ENCODE results near the gene CYP2C18.
"Not testable (repeated sequence)": the region's sequence is repeated elsewhere in the genome, so short reads cannot be mapped to it uniquely, and the experiment has no call there.

The CYP2C18 gene

DNA sequence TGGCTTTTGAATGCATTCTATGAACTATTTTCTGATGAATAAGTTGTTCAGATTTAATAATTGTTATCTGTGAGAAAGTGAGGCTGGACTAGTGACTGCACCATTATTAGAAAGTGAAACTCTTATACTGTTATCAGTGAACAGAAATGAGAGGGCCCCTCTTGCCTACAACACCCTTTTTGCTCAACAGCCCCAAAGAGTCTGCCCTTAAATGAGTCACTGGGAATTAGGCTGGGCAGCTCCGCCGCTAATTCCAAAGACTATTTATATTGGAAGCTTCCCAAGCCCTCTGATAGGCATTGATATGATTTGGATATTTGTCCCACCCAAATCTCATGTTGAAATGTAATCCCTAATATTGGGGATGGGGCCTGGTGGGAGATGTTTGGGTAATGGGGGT is 7.0 kb upstream of the CYP2C18 start:
- Histone ChIP-seq H3K4me3 (ENCODE audit: low read length) (no peak overlapping the region), H3K4me1 (ENCODE audit: control insufficient read depth, insufficient read depth, low read length) (peaks cover 5% of the 10 kb centered on the region), H3K9ac (ENCODE audit: low read length) (no peak overlapping the region), H3K27me3 (replicated peaks; ENCODE audit: control insufficient read depth, insufficient read depth, low read length) (no peaks in the 10 kb centered on the region), H3K9me3 (ENCODE audit: control insufficient read depth, low read length) (no peaks in the 10 kb centered on the region), H3K36me3 (ENCODE audit: control insufficient read depth, insufficient read depth, low read length, severe bottlenecking) (no peaks in the 10 kb centered on the region)
- DNase-seq (ENCODE audit: low read depth) = no peak

- no peak overlapping the region for H3K4me3 ChIP-seq (ENCODE audit: low read length)
- no peaks in the 10 kb centered on the region for H3K9me3 ChIP-seq (ENCODE audit: control insufficient read depth, low read length)
- H3K36me3 ChIP-seq (ENCODE audit: control insufficient read depth, insufficient read depth, low read length, severe bottlenecking) = no peaks in the 10 kb centered on the region
- no peaks in the 10 kb centered on the region for H3K27me3 ChIP-seq (replicated peaks; ENCODE audit: control insufficient read depth, insufficient read depth, low read length)
- no peak overlapping the region for H3K9ac ChIP-seq (ENCODE audit: low read length)
- H3K4me1 ChIP-seq (ENCODE audit: control insufficient read depth, insufficient read depth, low read length) = peaks cover 5% of the 10 kb centered on the region
- no peak for DNase-seq (ENCODE audit: low read depth)
Observed at GRCh38 chr10:94677691-94678090, 5.8 kb upstream of the CYP2C18 start.

- H3K36me3 ChIP-seq (ENCODE audit: control insufficient read depth, insufficient read depth, low read length, severe bottlenecking) = no peaks in the 10 kb centered on the region
- no peak overlapping the region for H3K9ac ChIP-seq (ENCODE audit: low read length)
Observed at GRCh38 chr10:94678475-94678874, 5.1 kb upstream of the CYP2C18 start.

DNA sequence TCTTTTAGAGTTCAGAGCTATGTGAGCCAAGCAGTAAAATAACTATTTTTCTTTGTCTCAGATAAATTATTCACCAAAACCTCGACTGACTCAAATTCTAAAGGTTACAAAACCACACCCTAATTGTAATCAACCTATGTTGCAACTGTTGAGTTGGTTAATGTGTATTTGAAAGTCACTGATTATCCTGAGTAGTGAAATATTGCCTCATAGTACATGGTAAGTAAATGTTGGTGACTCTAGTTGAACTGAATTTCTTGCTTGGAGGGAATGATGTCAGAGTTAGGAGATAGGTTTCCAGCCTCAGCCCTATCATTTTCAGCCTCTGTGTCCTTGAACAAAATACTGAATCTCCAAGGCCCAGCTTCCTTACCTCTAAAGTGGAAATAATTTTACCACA is 3.0 kb upstream of the CYP2C18 start:
- H3K9ac ChIP-seq (ENCODE audit: low read length) = no peak overlapping the region
- H3K36me3 ChIP-seq (ENCODE audit: control insufficient read depth, insufficient read depth, low read length, severe bottlenecking) = no peaks in the 10 kb centered on the region
- H3K27me3 ChIP-seq (replicated peaks; ENCODE audit: control insufficient read depth, insufficient read depth, low read length) = no peaks in the 10 kb centered on the region
- no peak overlapping the region for H3K4me3 ChIP-seq (ENCODE audit: low read length)
- DNase-seq (ENCODE audit: low read depth) = peak; percentile 1
- peaks cover 6% of the 10 kb centered on the region for H3K9me3 ChIP-seq (ENCODE audit: control insufficient read depth, low read length)
- H3K4me1 ChIP-seq (ENCODE audit: control insufficient read depth, insufficient read depth, low read length) = peaks cover 5% of the 10 kb centered on the region

More at GRCh38 chr10:94678475-94678874, 5.1 kb upstream of the CYP2C18 start:
- Histone ChIP-seq H3K9me3 (ENCODE audit: control insufficient read depth, low read length) (no peaks in the 10 kb centered on the region), H3K27me3 (replicated peaks; ENCODE audit: control insufficient read depth, insufficient read depth, low read length) (no peaks in the 10 kb centered on the region), H3K4me3 (ENCODE audit: low read length) (no peak overlapping the region), H3K4me1 (ENCODE audit: control insufficient read depth, insufficient read depth, low read length) (peaks cover 5% of the 10 kb centered on the region)
- DNase-seq (ENCODE audit: low read depth) = no peak

DNA sequence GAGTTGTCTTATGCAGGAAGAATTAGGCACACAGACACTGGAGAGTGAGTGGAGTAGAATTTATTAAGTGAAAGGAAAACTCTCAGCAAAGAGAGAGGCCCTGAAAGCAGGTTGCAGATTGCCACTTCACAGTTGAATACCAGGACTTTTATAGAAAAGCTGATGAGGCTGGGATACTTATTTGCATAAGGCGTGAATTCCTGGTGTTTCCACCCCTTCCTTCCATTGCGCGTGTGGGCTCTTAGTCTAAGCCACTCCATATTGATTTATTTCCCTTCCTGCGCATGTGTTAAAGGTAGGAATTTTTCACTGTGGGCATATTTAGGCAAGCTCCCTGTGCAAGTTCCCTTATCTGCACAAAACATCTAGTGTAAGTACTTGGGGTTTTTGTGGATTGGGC is 893 bp upstream of the CYP2C18 start:
- not testable (repeated sequence) for H3K4me3 ChIP-seq (ENCODE audit: low read length); H3K27me3 ChIP-seq (replicated peaks; ENCODE audit: control insufficient read depth, insufficient read depth, low read length); H3K36me3 ChIP-seq (ENCODE audit: control insufficient read depth, insufficient read depth, low read length, severe bottlenecking); H3K4me1 ChIP-seq (ENCODE audit: control insufficient read depth, insufficient read depth, low read length); H3K9ac ChIP-seq (ENCODE audit: low read length); DNase-seq (ENCODE audit: low read depth)
- H3K9me3 ChIP-seq (ENCODE audit: control insufficient read depth, low read length) = peaks cover 11% of the 10 kb centered on the region

GRCh38 chr10:94687625-94688248 is 4.2 kb downstream of the CYP2C18 start:
- Histone ChIP-seq H3K9me3 (ENCODE audit: control insufficient read depth, low read length) (peaks cover 17% of the 10 kb centered on the region), H3K4me3 (ENCODE audit: low read length) (no peak overlapping the region), H3K9ac (ENCODE audit: low read length) (no peak overlapping the region), H3K36me3 (ENCODE audit: control insufficient read depth, insufficient read depth, low read length, severe bottlenecking) (no peaks in the 10 kb centered on the region), H3K27me3 (replicated peaks; ENCODE audit: control insufficient read depth, insufficient read depth, low read length) (no peaks in the 10 kb centered on the region), H3K4me1 (ENCODE audit: control insufficient read depth, insufficient read depth, low read length) (no peaks in the 10 kb centered on the region)
- no peak for DNase-seq (ENCODE audit: low read depth)

GRCh38 chr10:94706089-94706488 is 22.6 kb downstream of the CYP2C18 start:
- peaks cover 24% of the 10 kb centered on the region for H3K9me3 ChIP-seq (ENCODE audit: control insufficient read depth, low read length)
- no peaks in the 10 kb centered on the region for H3K27me3 ChIP-seq (replicated peaks; ENCODE audit: control insufficient read depth, insufficient read depth, low read length)
- H3K9ac ChIP-seq (ENCODE audit: low read length) = no peak overlapping the region
- no peaks in the 10 kb centered on the region for H3K36me3 ChIP-seq (ENCODE audit: control insufficient read depth, insufficient read depth, low read length, severe bottlenecking)
- no peak overlapping the region for H3K4me3 ChIP-seq (ENCODE audit: low read length)
- H3K4me1 ChIP-seq (ENCODE audit: control insufficient read depth, insufficient read depth, low read length) = no peaks in the 10 kb centered on the region
- no peak for DNase-seq (ENCODE audit: low read depth)

GRCh38 chr10:94710578-94710977 is 27.0 kb downstream of the CYP2C18 start:
- H3K27me3 ChIP-seq (replicated peaks; ENCODE audit: control insufficient read depth, insufficient read depth, low read length) = no peaks in the 10 kb centered on the region
- no peak for DNase-seq (ENCODE audit: low read depth)
- H3K9me3 ChIP-seq (ENCODE audit: control insufficient read depth, low read length) = peaks cover 25% of the 10 kb centered on the region
- no peak overlapping the region for H3K9ac ChIP-seq (ENCODE audit: low read length)
- no peaks in the 10 kb centered on the region for H3K36me3 ChIP-seq (ENCODE audit: control insufficient read depth, insufficient read depth, low read length, severe bottlenecking)
- H3K4me1 ChIP-seq (ENCODE audit: control insufficient read depth, insufficient read depth, low read length) = no peaks in the 10 kb centered on the region
- no peak overlapping the region for H3K4me3 ChIP-seq (ENCODE audit: low read length)

DNA sequence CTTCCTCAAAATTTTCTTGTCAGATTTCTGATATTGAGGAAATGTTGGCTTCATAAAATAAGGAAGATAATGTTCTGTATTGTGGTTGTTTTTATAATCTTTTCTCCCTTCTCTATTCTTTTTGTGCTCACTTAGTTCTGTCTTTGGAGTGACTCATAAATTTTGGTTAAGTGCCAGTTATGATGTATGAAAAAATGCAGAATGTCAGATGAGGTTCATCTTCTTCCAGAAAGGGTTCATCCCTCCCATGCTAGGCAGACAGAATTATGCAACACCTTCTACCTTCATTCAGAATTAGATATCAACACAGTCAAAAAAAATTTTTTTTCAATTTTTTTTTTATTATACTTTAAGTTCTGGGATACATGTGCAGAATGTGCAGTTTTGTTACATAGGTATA is 42.3 kb downstream of the CYP2C18 start:
- H3K27me3 ChIP-seq (replicated peaks; ENCODE audit: control insufficient read depth, insufficient read depth, low read length) = no peaks in the 10 kb centered on the region

DNA sequence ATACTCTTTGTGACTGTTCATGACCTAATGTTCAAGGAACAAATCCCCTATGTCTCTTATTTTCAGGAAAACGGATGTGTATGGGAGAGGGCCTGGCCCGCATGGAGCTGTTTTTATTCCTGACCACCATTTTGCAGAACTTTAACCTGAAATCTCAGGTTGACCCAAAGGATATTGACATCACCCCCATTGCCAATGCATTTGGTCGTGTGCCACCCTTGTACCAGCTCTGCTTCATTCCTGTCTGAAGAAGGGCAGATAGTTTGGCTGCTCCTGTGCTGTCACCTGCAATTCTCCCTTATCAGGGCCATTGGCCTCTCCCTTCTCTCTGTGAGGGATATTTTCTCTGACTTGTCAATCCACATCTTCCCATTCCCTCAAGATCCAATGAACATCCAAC is 51.7 kb downstream of the CYP2C18 start:
- no peak overlapping the region for H3K4me3 ChIP-seq (ENCODE audit: low read length)
- no peak overlapping the region for H3K9ac ChIP-seq (ENCODE audit: low read length)
- no peak for DNase-seq (ENCODE audit: low read depth)
- no peaks in the 10 kb centered on the region for H3K9me3 ChIP-seq (ENCODE audit: control insufficient read depth, low read length)
- H3K36me3 ChIP-seq (ENCODE audit: control insufficient read depth, insufficient read depth, low read length, severe bottlenecking) = no peaks in the 10 kb centered on the region
- no peaks in the 10 kb centered on the region for H3K27me3 ChIP-seq (replicated peaks; ENCODE audit: control insufficient read depth, insufficient read depth, low read length)
- H3K4me1 ChIP-seq (ENCODE audit: control insufficient read depth, insufficient read depth, low read length) = no peaks in the 10 kb centered on the region

More for the DNA sequence above, 42.3 kb downstream of the CYP2C18 start:
- Histone ChIP-seq H3K9me3 (ENCODE audit: control insufficient read depth, low read length) (no peaks in the 10 kb centered on the region), H3K36me3 (ENCODE audit: control insufficient read depth, insufficient read depth, low read length, severe bottlenecking) (no peaks in the 10 kb centered on the region), H3K9ac (ENCODE audit: low read length) (no peak overlapping the region), H3K4me3 (ENCODE audit: low read length) (no peak overlapping the region), H3K4me1 (ENCODE audit: control insufficient read depth, insufficient read depth, low read length) (no peaks in the 10 kb centered on the region)
- no peak for DNase-seq (ENCODE audit: low read depth)

GRCh38 chr10:94738588-94738987 is 55.1 kb downstream of the CYP2C18 start:
- no peaks in the 10 kb centered on the region for H3K36me3 ChIP-seq (ENCODE audit: control insufficient read depth, insufficient read depth, low read length, severe bottlenecking)
- DNase-seq (ENCODE audit: low read depth) = no peak
- no peak overlapping the region for H3K4me3 ChIP-seq (ENCODE audit: low read length)
- no peaks in the 10 kb centered on the region for H3K4me1 ChIP-seq (ENCODE audit: control insufficient read depth, insufficient read depth, low read length)
- H3K9ac ChIP-seq (ENCODE audit: low read length) = no peak overlapping the region
- H3K9me3 ChIP-seq (ENCODE audit: control insufficient read depth, low read length) = no peaks in the 10 kb centered on the region
- no peaks in the 10 kb centered on the region for H3K27me3 ChIP-seq (replicated peaks; ENCODE audit: control insufficient read depth, insufficient read depth, low read length)

DNA sequence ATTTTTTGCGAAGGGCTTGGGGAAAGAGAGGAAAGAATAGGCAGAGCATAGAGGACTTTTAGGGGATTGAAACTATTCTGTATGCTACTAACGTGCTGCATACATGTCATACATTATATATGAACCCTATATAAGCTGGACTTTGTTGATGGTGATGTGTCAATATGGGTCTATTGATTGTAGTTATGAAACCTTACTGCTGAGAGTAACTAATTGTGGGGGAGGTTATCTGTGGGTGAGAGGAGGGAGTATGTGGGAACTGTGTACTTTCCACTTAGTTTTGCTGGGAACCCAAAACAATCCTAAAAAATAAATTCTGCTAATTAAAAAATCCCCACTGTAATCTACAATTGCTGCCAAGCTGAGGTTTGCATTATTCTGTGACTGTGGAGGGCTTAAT is 63.6 kb downstream of the CYP2C18 start:
- H3K9me3 ChIP-seq (ENCODE audit: control insufficient read depth, low read length) = no peaks in the 10 kb centered on the region
- H3K4me1 ChIP-seq (ENCODE audit: control insufficient read depth, insufficient read depth, low read length) = no peaks in the 10 kb centered on the region
- DNase-seq (ENCODE audit: low read depth) = no peak
- no peaks in the 10 kb centered on the region for H3K27me3 ChIP-seq (replicated peaks; ENCODE audit: control insufficient read depth, insufficient read depth, low read length)
- no peak overlapping the region for H3K4me3 ChIP-seq (ENCODE audit: low read length)
- H3K9ac ChIP-seq (ENCODE audit: low read length) = no peak overlapping the region
- H3K36me3 ChIP-seq (ENCODE audit: control insufficient read depth, insufficient read depth, low read length, severe bottlenecking) = no peaks in the 10 kb centered on the region

All from adipocyte (in vitro differentiated cells).